HG03196 (cell line): Measurements from ENCODE around the gene ATE1.
A peak's percentile ranks its signal among the peaks of the same experiment; 100 is the strongest.
"Not testable (repeated sequence)": the region's sequence is repeated elsewhere in the genome, so short reads cannot be mapped to it uniquely, and the experiment has no call there.

Experiments
- ATAC-seq: cut with Tn5 transposase; IDR thresholded peaks from one replicate; pipeline ENCODE4 v1.9.1; 2021; ENCODE audit not compliant: unreplicated experiment

Gene ATE1

GRCh38 chr10:121930268-121931085 lies 2.6 kb upstream of the ATE1 start:
- ATAC-seq: not testable (repeated sequence)

- not testable (repeated sequence) for ATAC-seq
Observed at GRCh38 chr10:121929585-121930267, 1.9 kb upstream of the ATE1 start.

- no peak for ATAC-seq
Observed at GRCh38 chr10:121928528-121928884, 675 bp upstream of the ATE1 start.

GRCh38 chr10:121927318-121927840 lies 452 bp downstream of the ATE1 start:
- peak; percentile 48 for ATAC-seq

GRCh38 chr10:121926671-121927317 lies 1.0 kb downstream of the ATE1 start:
- ATAC-seq: peak; percentile 8

GRCh38 chr10:121926157-121926556 lies 1.7 kb downstream of the ATE1 start:
- no peak for ATAC-seq

GRCh38 chr10:121921238-121921931 lies 6.4 kb downstream of the ATE1 start:
- ATAC-seq: no peak

- ATAC-seq: no peak
Observed at GRCh38 chr10:121919666-121920065, 8.2 kb downstream of the ATE1 start.

GRCh38 chr10:121918800-121919199 lies 9.0 kb downstream of the ATE1 start:
- ATAC-seq: not testable (repeated sequence)

- no peak for ATAC-seq
Observed at GRCh38 chr10:121914661-121915060, 13.2 kb downstream of the ATE1 start.

- ATAC-seq: no peak
Observed at GRCh38 chr10:121911421-121911697, 16.5 kb downstream of the ATE1 start.

GRCh38 chr10:121910673-121911420 lies 17.0 kb downstream of the ATE1 start:
- ATAC-seq: no peak

- no peak for ATAC-seq
Observed at GRCh38 chr10:121904888-121905287, 22.9 kb downstream of the ATE1 start.

- ATAC-seq: peak; percentile 85
Observed at GRCh38 chr10:121900443-121901174, 27.2 kb downstream of the ATE1 start.

GRCh38 chr10:121899727-121900126 lies 28.1 kb downstream of the ATE1 start:
- ATAC-seq: no peak

- no peak for ATAC-seq
Observed at GRCh38 chr10:121891103-121891502, 36.7 kb downstream of the ATE1 start.

GRCh38 chr10:121889212-121889611 lies 38.6 kb downstream of the ATE1 start:
- no peak for ATAC-seq

GRCh38 chr10:121886997-121887622 lies 40.7 kb downstream of the ATE1 start:
- ATAC-seq: peak; percentile 75

GRCh38 chr10:121886181-121886580 lies 41.6 kb downstream of the ATE1 start:
- no peak for ATAC-seq
